Mesendoderm (in vitro differentiated cells): ENCODE data around the gene IFT81.

Experiments
- DNase-seq: peaks from one replicate; pipeline ENCODE4 v3.0.0; 2013
- H2AK5ac ChIP-seq: 2 replicates; pipeline ENCODE4 v1.6.1; 2013; ENCODE audit warnings: low read length, inconsistent platforms
- H2BK120ac ChIP-seq: 2 replicates; pipeline ENCODE4 v1.6.1; 2013; ENCODE audit warnings: low read depth, mild to moderate bottlenecking, low read length, moderate library complexity, mixed read lengths
- H2BK15ac ChIP-seq: replicated peaks from 2 replicates; pipeline ENCODE4 v1.6.1; 2013; ENCODE audit warnings: low read depth, mild to moderate bottlenecking, moderate library complexity
- H2BK5ac ChIP-seq: 2 replicates; pipeline ENCODE4 v1.6.1; 2013; ENCODE audit warnings: low read length, inconsistent platforms
- H3K18ac ChIP-seq: 2 replicates; pipeline ENCODE4 v1.6.1; 2013; ENCODE audit warnings: mild to moderate bottlenecking, low read length, mixed read lengths
- H3K23ac ChIP-seq: one replicate; pipeline ENCODE4 v1.6.1; 2013; ENCODE audit warnings: low read length
- H3K27ac ChIP-seq: 2 replicates; pipeline ENCODE4 v1.5.1; 2013; ENCODE audit warnings: low read depth, mild to moderate bottlenecking, inconsistent platforms, low read length, moderate library complexity
- H3K27me3 ChIP-seq: 2 replicates; pipeline ENCODE4 v1.6.1; 2013; ENCODE audit warnings: low read length, control low read depth, mild to moderate bottlenecking, inconsistent platforms; ENCODE audit not compliant: insufficient read depth, poor library complexity
- H3K36me3 ChIP-seq: 2 replicates; pipeline ENCODE4 v1.6.1; 2013; ENCODE audit warnings: low read length, inconsistent platforms; ENCODE audit not compliant: control insufficient read depth, insufficient read depth
- H3K4ac ChIP-seq: one replicate; pipeline ENCODE4 v1.6.1; 2013; ENCODE audit warnings: low read depth, mild to moderate bottlenecking, low read length, moderate library complexity
- H3K4me1 ChIP-seq: 2 replicates; pipeline ENCODE4 v1.6.1; 2013; ENCODE audit warnings: low read depth, low read length, inconsistent platforms; ENCODE audit not compliant: control insufficient read depth
- H3K4me2 ChIP-seq: 2 replicates; pipeline ENCODE4 v1.6.1; 2013; ENCODE audit warnings: low read length
- H3K4me3 ChIP-seq: 2 replicates; pipeline ENCODE4 v1.5.1; 2013; ENCODE audit warnings: mild to moderate bottlenecking, low read length
- H3K56ac ChIP-seq: one replicate; pipeline ENCODE4 v1.6.1; 2013; ENCODE audit warnings: low read length
- H3K79me1 ChIP-seq: 2 replicates; pipeline ENCODE4 v1.6.1; 2013; ENCODE audit warnings: low read length, inconsistent platforms
- H3K79me2 ChIP-seq: 2 replicates; pipeline ENCODE4 v1.6.1; 2013; ENCODE audit warnings: mild to moderate bottlenecking, low read length; ENCODE audit not compliant: control insufficient read depth, insufficient read depth
- H3K9ac ChIP-seq: 2 replicates; pipeline ENCODE4 v1.6.1; 2013; ENCODE audit warnings: low read length, inconsistent platforms
- H4K5ac ChIP-seq: one replicate; pipeline ENCODE4 v1.6.1; 2013; ENCODE audit warnings: low read length
- H4K8ac ChIP-seq: one replicate; pipeline ENCODE4 v1.6.1; 2013; ENCODE audit warnings: low read depth, mild to moderate bottlenecking, control low read depth, low read length, moderate library complexity
- WGBS: extraction: QIAGEN DNeasy Blood & Tissue Kit; methylation state at CpG from one replicate; pipeline ENCODE4 v1.1.7; 2013; ENCODE audit warnings: low lambda C conversion rate, missing lambda C conversion rate; ENCODE audit not compliant: insufficient coverage; ENCODE audit errors: extremely low coverage; 5-methylcytosine and 5-hydroxymethylcytosine counted together

The IFT81 gene

DNA sequence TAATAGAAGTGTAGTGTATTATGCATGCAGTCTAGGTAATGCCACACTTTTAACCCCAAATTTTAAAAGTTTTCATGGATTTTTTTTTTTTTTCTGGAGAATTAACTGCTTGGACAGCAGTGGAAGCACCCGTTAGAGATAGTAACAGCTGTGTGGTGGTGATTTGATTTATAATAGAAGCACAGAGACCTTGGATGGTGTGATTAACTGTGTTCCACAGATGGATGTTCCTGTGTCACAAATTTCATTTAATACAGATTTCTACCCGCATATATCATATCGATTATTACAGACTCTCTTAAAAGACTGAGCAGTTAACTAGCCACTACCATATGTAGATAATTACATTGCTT is 47.0 kb downstream of the IFT81 start:
- Histone ChIP-seq H3K23ac (no peak overlapping the region), H3K9ac (no peak overlapping the region), H2BK120ac (no peak overlapping the region), H2BK5ac (no peak overlapping the region), H3K27ac (no peak overlapping the region), H3K4me2 (no peak overlapping the region), H3K79me2 (no peaks in the 10 kb centered on the region), H4K8ac (no peak overlapping the region), H3K56ac (no peak overlapping the region), H3K4me1 (no peaks in the 10 kb centered on the region), H3K79me1 (no peaks in the 10 kb centered on the region), H4K5ac (no peak overlapping the region), H3K4ac (no peak overlapping the region), H3K36me3 (no peaks in the 10 kb centered on the region), H3K27me3 (no peaks in the 10 kb centered on the region), H3K4me3 (no peak overlapping the region), H3K18ac (no peak overlapping the region), H2AK5ac (no peak overlapping the region), H2BK15ac (no peak overlapping the region)
- DNase-seq: no peak
- no CpG with 5 or more reads among the region's 3 CpGs for WGBS

GRCh38 chr12:110171636-110172035 is 47.5 kb downstream of the IFT81 start:
- no peak overlapping the region for H3K23ac ChIP-seq
- no peaks in the 10 kb centered on the region for H3K79me1 ChIP-seq
- H2BK120ac ChIP-seq: no peak overlapping the region
- H3K4ac ChIP-seq: no peak overlapping the region
- H3K36me3 ChIP-seq: no peaks in the 10 kb centered on the region
- 100% methylated on average over 1 of the region's 4 CpGs for WGBS
- H2AK5ac ChIP-seq: no peak overlapping the region
- H4K5ac ChIP-seq: no peak overlapping the region
- H3K4me1 ChIP-seq: no peaks in the 10 kb centered on the region
- H3K27ac ChIP-seq: no peak overlapping the region
- no peak overlapping the region for H2BK5ac ChIP-seq
- no peak overlapping the region for H2BK15ac ChIP-seq
- H3K56ac ChIP-seq: no peak overlapping the region
- no peak overlapping the region for H3K18ac ChIP-seq
- H3K4me3 ChIP-seq: no peak overlapping the region
- no peak overlapping the region for H3K4me2 ChIP-seq
- H4K8ac ChIP-seq: no peak overlapping the region
- no peak overlapping the region for H3K9ac ChIP-seq
- H3K79me2 ChIP-seq: no peaks in the 10 kb centered on the region
- no peaks in the 10 kb centered on the region for H3K27me3 ChIP-seq
- no peak for DNase-seq

DNA sequence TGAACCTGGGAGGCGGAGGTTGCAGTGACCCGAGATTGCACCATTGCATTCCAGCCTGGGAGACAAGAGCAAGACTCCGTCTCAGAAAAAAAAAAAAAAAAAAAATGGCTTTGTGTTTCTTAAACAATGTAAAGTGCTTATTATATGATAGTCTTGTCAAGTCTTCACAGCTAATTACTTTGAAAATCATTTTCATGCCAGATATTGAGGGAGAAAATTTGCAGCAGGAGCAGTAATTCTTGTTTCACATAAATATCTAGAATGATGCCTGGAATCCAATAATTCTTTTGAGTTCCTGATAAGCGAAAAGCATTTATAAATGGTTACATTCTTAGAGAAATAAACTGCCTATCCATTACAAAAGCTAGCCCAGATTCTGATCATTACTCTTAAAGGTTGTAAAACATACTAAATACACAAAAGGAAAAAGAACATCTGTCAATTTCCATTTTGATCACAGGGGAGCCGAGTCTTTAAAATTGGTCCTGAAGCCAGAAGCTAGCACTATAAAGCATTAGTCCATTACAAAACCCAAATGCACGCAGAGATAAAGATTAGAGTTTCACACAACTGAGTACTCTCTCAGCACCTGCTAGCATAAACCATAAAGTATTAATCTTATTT is 50.3 kb downstream of the IFT81 start:
- Histone ChIP-seq H3K27me3 (no peaks in the 10 kb centered on the region), H3K79me2 (no peaks in the 10 kb centered on the region)
- no CpG with 5 or more reads among the region's 6 CpGs for WGBS

GRCh38 chr12:110175201-110175600 is 51.0 kb downstream of the IFT81 start:
- H3K27me3 ChIP-seq: no peaks in the 10 kb centered on the region
- H3K4me2 ChIP-seq: no peak overlapping the region
- DNase-seq: no peak
- H2BK120ac ChIP-seq: no peak overlapping the region
- no peak overlapping the region for H2AK5ac ChIP-seq
- no peaks in the 10 kb centered on the region for H3K4me1 ChIP-seq
- H3K36me3 ChIP-seq: no peaks in the 10 kb centered on the region
- H3K4ac ChIP-seq: no peak overlapping the region
- no peak overlapping the region for H2BK15ac ChIP-seq
- WGBS: no CpG with 5 or more reads among the region's 4 CpGs
- no peak overlapping the region for H3K27ac ChIP-seq
- H3K56ac ChIP-seq: no peak overlapping the region
- H3K23ac ChIP-seq: no peak overlapping the region
- H3K4me3 ChIP-seq: no peak overlapping the region
- H2BK5ac ChIP-seq: no peak overlapping the region
- no peak overlapping the region for H3K18ac ChIP-seq
- no peaks in the 10 kb centered on the region for H3K79me2 ChIP-seq
- H3K79me1 ChIP-seq: no peaks in the 10 kb centered on the region
- H4K8ac ChIP-seq: no peak overlapping the region
- no peak overlapping the region for H3K9ac ChIP-seq
- H4K5ac ChIP-seq: no peak overlapping the region

More for the DNA sequence above, 50.3 kb downstream of the IFT81 start:
- Histone ChIP-seq H3K56ac (no peak overlapping the region), H3K4me2 (no peak overlapping the region), H2AK5ac (no peak overlapping the region), H3K9ac (no peak overlapping the region), H2BK120ac (no peak overlapping the region), H3K4me3 (no peak overlapping the region), H3K79me1 (no peaks in the 10 kb centered on the region), H3K4me1 (no peaks in the 10 kb centered on the region), H3K27ac (no peak overlapping the region), H3K18ac (no peak overlapping the region), H3K36me3 (no peaks in the 10 kb centered on the region), H2BK5ac (no peak overlapping the region), H4K8ac (no peak overlapping the region), H3K4ac (no peak overlapping the region), H4K5ac (no peak overlapping the region), H3K23ac (no peak overlapping the region), H2BK15ac (no peak overlapping the region)
- DNase-seq: no peak

DNA sequence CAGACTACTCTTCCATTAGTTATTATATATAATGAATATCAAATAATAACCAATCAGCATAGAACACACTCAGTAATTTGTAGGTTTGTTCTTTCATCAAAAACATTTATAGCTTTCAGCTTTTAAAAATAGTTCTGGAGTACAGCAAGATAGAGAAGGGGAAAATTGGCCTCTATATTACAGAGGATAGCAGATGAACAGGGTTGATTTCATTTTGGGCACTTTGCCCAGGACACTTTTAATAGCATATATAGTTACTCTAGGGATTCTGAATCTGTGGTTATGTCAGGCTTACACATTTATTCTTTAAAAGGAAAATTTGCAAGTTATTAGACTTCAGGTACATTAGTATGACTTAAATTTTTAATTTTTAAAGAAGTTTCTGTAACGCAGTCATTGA is 52.6 kb downstream of the IFT81 start:
- no peak overlapping the region for H2BK120ac ChIP-seq
- no peak overlapping the region for H3K18ac ChIP-seq
- no CpG with 5 or more reads among the region's 1 CpG for WGBS
- no peak overlapping the region for H3K9ac ChIP-seq
- no peak overlapping the region for H2AK5ac ChIP-seq
- H2BK5ac ChIP-seq: no peak overlapping the region
- H3K27ac ChIP-seq: no peak overlapping the region
- no peaks in the 10 kb centered on the region for H3K27me3 ChIP-seq
- H3K4me2 ChIP-seq: no peak overlapping the region
- no peak overlapping the region for H2BK15ac ChIP-seq
- no peaks in the 10 kb centered on the region for H3K79me1 ChIP-seq
- no peak for DNase-seq
- H3K23ac ChIP-seq: no peak overlapping the region
- no peaks in the 10 kb centered on the region for H3K36me3 ChIP-seq
- no peak overlapping the region for H4K5ac ChIP-seq
- H3K4ac ChIP-seq: no peak overlapping the region
- H4K8ac ChIP-seq: no peak overlapping the region
- H3K56ac ChIP-seq: no peak overlapping the region
- H3K79me2 ChIP-seq: no peaks in the 10 kb centered on the region
- H3K4me1 ChIP-seq: no peaks in the 10 kb centered on the region
- no peak overlapping the region for H3K4me3 ChIP-seq

GRCh38 chr12:110179291-110179690 is 55.1 kb downstream of the IFT81 start:
- Histone ChIP-seq H3K79me1 (no peaks in the 10 kb centered on the region), H3K18ac (no peak overlapping the region), H3K27me3 (no peaks in the 10 kb centered on the region), H2BK15ac (no peak overlapping the region), H3K23ac (no peak overlapping the region), H4K5ac (no peak overlapping the region), H3K79me2 (no peaks in the 10 kb centered on the region), H3K4ac (no peak overlapping the region), H2BK120ac (no peak overlapping the region), H3K56ac (no peak overlapping the region), H3K27ac (no peak overlapping the region), H3K4me2 (no peak overlapping the region), H2BK5ac (no peak overlapping the region), H4K8ac (no peak overlapping the region), H3K9ac (no peak overlapping the region), H3K36me3 (no peaks in the 10 kb centered on the region), H3K4me3 (no peak overlapping the region), H3K4me1 (no peaks in the 10 kb centered on the region), H2AK5ac (no peak overlapping the region)
- no CpG with 5 or more reads among the region's 3 CpGs for WGBS
- DNase-seq: no peak
